Endometrial microvascular endothelial cells (primary cell): Measurements from ENCODE around the gene JOSD2. TPM values are rescaled to one million over a fixed set of nuclear protein-coding genes. Genes with fewer than 3 reads are reported as not detected.

Experiments used
- in situ Hi-C: cut with HindIII; loops from 2 replicates; pipeline ENCODE4 v1.10.0; 2017; ENCODE audit warnings: low sequenced_read_pairs, low pct_unique_long_range_greater_than_20kb; ENCODE audit errors: inconsistent ontology term
- total RNA-seq: library from RNA; depleted of rRNA; stranded (reverse); fragments of >200 nt; gene quantifications from one replicate; pipeline ENCODE4 v1.2.3, GENCODE V29; 2015; ENCODE audit errors: inconsistent ontology term

The JOSD2 gene
- total RNA-seq, 1 donor from 2014 or later: 25.9 TPM

- in situ Hi-C loops: no loop called here
Observed at GRCh38 chr19:50462970-50463369, 48.0 kb downstream of the JOSD2 start.

- in situ Hi-C loops: no loop called here
Observed at GRCh38 chr19:50461066-50461875, 49.7 kb downstream of the JOSD2 start.

DNA sequence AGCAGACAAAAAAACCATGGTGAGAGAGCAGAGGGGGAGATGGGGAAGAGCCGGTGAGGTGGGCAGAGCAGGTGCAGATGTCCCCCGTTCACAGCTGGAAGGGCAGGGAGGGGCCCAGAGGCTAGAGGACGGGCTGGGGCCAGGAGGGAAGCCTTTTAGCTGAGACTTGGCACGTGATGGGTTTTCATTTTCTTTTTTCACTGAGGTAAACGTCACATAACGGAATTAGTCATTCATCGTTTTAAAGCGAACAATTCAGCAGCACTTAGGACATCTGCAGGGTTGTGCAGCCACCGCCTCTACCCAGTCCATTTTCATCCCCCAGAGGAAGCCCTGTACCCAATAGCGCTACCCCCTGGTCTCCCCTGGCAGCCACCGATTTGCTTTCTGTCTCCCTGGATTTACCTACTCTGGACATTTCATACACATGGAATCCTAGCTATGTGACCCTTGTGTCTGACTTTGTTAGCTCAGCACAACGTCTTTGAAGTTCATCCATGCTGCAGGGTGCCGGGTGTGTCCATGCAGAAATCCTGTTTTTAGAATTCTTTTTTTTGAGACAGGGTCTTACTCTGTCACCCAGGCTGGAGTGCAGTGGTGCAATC is 50.7 kb downstream of the JOSD2 start:
- in situ Hi-C loops: no loop called here

- in situ Hi-C loops: no loop called here
Observed at GRCh38 chr19:50459638-50460037, 51.4 kb downstream of the JOSD2 start.

GRCh38 chr19:50459067-50459456 is 51.9 kb downstream of the JOSD2 start:
- in situ Hi-C loops: no loop called here

- in situ Hi-C loops: no loop called here
Observed at GRCh38 chr19:50458396-50459066, 52.5 kb downstream of the JOSD2 start.

DNA sequence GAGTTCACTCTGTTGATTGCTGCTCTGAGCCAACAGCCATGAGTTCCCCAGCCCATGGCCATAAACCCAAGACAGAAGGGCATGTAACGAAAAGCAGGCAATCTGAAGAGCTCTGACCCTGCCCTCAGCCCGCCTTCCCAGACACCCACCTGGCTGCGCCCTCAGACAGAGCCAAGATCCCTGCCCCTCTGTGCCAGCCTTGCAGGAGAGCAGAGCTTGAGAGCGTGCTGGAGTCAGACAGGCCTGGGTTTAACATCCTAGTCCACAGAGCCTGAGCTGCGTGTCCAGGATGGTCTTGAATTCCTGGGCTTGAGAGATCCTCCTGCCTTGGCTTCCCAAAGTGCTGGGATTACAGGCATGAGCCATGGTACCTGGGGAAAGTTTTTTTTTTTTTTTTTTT is 53.7 kb downstream of the JOSD2 start:
- in situ Hi-C loops: no loop called here

Other genes with a start within 250 kb of the JOSD2 start
- gene KCNC3, start 181.8 kb downstream of the JOSD2 start, total RNA-seq: not detected
- not detected for gene NAPSA, start 145.6 kb downstream of the JOSD2 start, total RNA-seq
- gene NR1H2, start 134.7 kb downstream of the JOSD2 start, total RNA-seq: 76.6 TPM
- gene POLD1, start 126.8 kb downstream of the JOSD2 start, total RNA-seq: 63.2 TPM
- gene SPIB, start 92.3 kb downstream of the JOSD2 start, total RNA-seq: not detected
- not detected for gene MYBPC2, start 78.3 kb downstream of the JOSD2 start, total RNA-seq
- 125 TPM for gene EMC10, start 34.7 kb downstream of the JOSD2 start, total RNA-seq
- not detected for gene GARIN5A, start 34.3 kb downstream of the JOSD2 start, total RNA-seq
- not detected for gene ASPDH, start 2.7 kb upstream of the JOSD2 start, total RNA-seq
- gene LRRC4B, start 57.2 kb upstream of the JOSD2 start, total RNA-seq: not detected
- gene SYT3, start 128.7 kb upstream of the JOSD2 start, total RNA-seq: not detected
- gene C19orf81, start 138.3 kb upstream of the JOSD2 start, total RNA-seq: 2.0 TPM
- 0.28 TPM for gene SHANK1, start 208.6 kb upstream of the JOSD2 start, total RNA-seq
- gene CLEC11A, start 212.2 kb upstream of the JOSD2 start, total RNA-seq: 40.0 TPM